H1 (cell line): Measurements from ENCODE around the gene NECTIN3. TPM values are rescaled to one million over a fixed set of nuclear protein-coding genes. Genes with fewer than 3 reads are reported as not detected.

ENCODE experiments used
- CTCF ChIA-PET: fragments of 300-600 bp; sonication (Branson Sonifier 250); formaldehyde crosslinking; loops from one replicate; lab custom pipeline; 2021; ENCODE audit not compliant: partially characterized antibody; lab: Charles Lee
- POLR2A ChIA-PET: fragments of 300-600 bp; sonication (Branson Sonifier 250); formaldehyde crosslinking; loops from one replicate; lab custom pipeline; 2021; ENCODE audit warnings: inconsistent platforms; ENCODE audit not compliant: partially characterized antibody; lab: Charles Lee
- DNase-seq, 2 experiments: peaks; one replicate each; pipeline versions ENCODE4 v3.0.0 to v3.0.0-alpha.2; 2010 to 2022; ENCODE audit warnings: low spot score in 2 of 2, low read depth in 1 of 2, mixed read lengths in 1 of 2
- FAIRE-seq: peaks from 2 replicates; lab custom pipeline; 2011; peaks lifted over from hg19 to GRCh38; lab: Jason Lieb, UNC
- H2AFZ ChIP-seq: 2 replicates; pipeline ENCODE4 v1.8.1; 2012; ENCODE audit warnings: low read length, inconsistent platforms
- H2AK5ac ChIP-seq: 2 replicates; pipeline ENCODE4 v1.6.1; 2013; ENCODE audit warnings: low read depth, low read length
- H2BK120ac ChIP-seq: replicated peaks from 2 replicates; pipeline ENCODE3; 2013; ENCODE audit warnings: low read depth, low read length, inconsistent platforms
- H2BK12ac ChIP-seq: 2 replicates; pipeline ENCODE4 v1.6.1; 2013; ENCODE audit warnings: low read depth, low read length
- H2BK15ac ChIP-seq: 2 replicates; pipeline ENCODE4 v1.6.1; 2013; ENCODE audit warnings: low read length
- H2BK20ac ChIP-seq: 2 replicates; pipeline ENCODE4 v1.6.1; 2013; ENCODE audit warnings: low read length
- H2BK5ac ChIP-seq: 2 replicates; pipeline ENCODE4 v1.6.1; 2013; ENCODE audit warnings: low read depth, low read length
- H3K14ac ChIP-seq: 2 replicates; pipeline ENCODE4 v1.6.1; 2013; ENCODE audit warnings: inconsistent platforms; ENCODE audit not compliant: insufficient read length
- H3K18ac ChIP-seq: 2 replicates; pipeline ENCODE4 v1.6.1; 2013; ENCODE audit warnings: low read length; ENCODE audit errors: extremely low read depth
- H3K23ac ChIP-seq: 2 replicates; pipeline ENCODE4 v1.6.1; 2013; ENCODE audit warnings: inconsistent platforms; ENCODE audit not compliant: insufficient read length
- H3K23me2 ChIP-seq: 2 replicates; pipeline ENCODE4 v1.6.1; 2013; ENCODE audit warnings: low read depth, low read length
- H3K27ac ChIP-seq: 2 replicates; pipeline ENCODE4 v1.6.1; 2011; ENCODE audit warnings: low read depth, low read length, inconsistent platforms
- H3K27me3 ChIP-seq, 4 experiments: replicated peaks in 1 of 4; 1 replicate in 1 of 4; 2 replicates in 3 of 4; pipeline versions ENCODE4 v1.6.1 to v1.8.1; 2011 to 2013; ENCODE audit warnings: low read length in 3 of 4, mild to moderate bottlenecking in 3 of 4, inconsistent platforms in 2 of 4, mixed read lengths in 2 of 4, moderate library complexity in 1 of 4; ENCODE audit not compliant: control insufficient read depth in 3 of 4, insufficient read depth in 3 of 4; ENCODE audit errors: extremely low read depth in 1 of 4
- H3K36me3 ChIP-seq, 4 experiments: 2 replicates each; pipeline versions ENCODE4 v1.6.1 to v1.8.1; 2011 to 2013; ENCODE audit warnings: mild to moderate bottlenecking in 4 of 4, low read length in 3 of 4, moderate library complexity in 2 of 4, control low read depth in 1 of 4, inconsistent platforms in 1 of 4; ENCODE audit not compliant: insufficient read depth in 4 of 4, control insufficient read depth in 2 of 4
- H3K4ac ChIP-seq: replicated peaks from 2 replicates; pipeline ENCODE3; 2013; ENCODE audit warnings: low read length, low read depth, mixed read lengths, inconsistent platforms; ENCODE audit not compliant: insufficient read length
- H3K4me1 ChIP-seq, 4 experiments: replicated peaks in 1 of 4; 1 replicate in 1 of 4; 2 replicates in 3 of 4; pipeline versions ENCODE4 v1.6.1 to v1.8.1; 2011 to 2013; ENCODE audit warnings: low read length in 3 of 4, inconsistent platforms in 2 of 4, mixed read lengths in 1 of 4; ENCODE audit not compliant: insufficient read depth in 4 of 4, control insufficient read depth in 3 of 4
- H3K4me2 ChIP-seq, 2 experiments: 2 replicates each; pipeline versions ENCODE4 v1.6.1 to v1.8.1; 2011 to 2013; ENCODE audit warnings: low read depth in 2 of 2, low read length in 2 of 2, control low read depth in 1 of 2, inconsistent platforms in 1 of 2, mild to moderate bottlenecking in 1 of 2; ENCODE audit not compliant: insufficient read depth in 1 of 2
- H3K4me3 ChIP-seq, 4 experiments: fragments of 200-600, 300-600 bp in 1 of 4; sonication (generic), shearing (Covaris generic), sonication (Bioruptor Twin) in 1 of 4; 2 replicates each; pipeline versions ENCODE4 v1.5.1 to v1.8.1; 2011 to 2016; ENCODE audit warnings: low read length in 4 of 4, low read depth in 3 of 4, control low read depth in 2 of 4, inconsistent platforms in 2 of 4, mild to moderate bottlenecking in 2 of 4, mixed read lengths in 1 of 4, moderate library complexity in 1 of 4; ENCODE audit not compliant: insufficient read depth in 2 of 4; ENCODE audit errors: extremely low read depth in 1 of 4
- H3K56ac ChIP-seq: replicated peaks from 2 replicates; pipeline ENCODE3; 2013; ENCODE audit warnings: low read depth, mild to moderate bottlenecking, mixed read lengths, low read length, inconsistent platforms; ENCODE audit not compliant: insufficient read length
- H3K79me1 ChIP-seq: 2 replicates; pipeline ENCODE4 v1.6.1; 2013; ENCODE audit warnings: low read depth, low read length, control low read depth
- H3K79me2 ChIP-seq, 2 experiments: 2 replicates each; pipeline versions ENCODE4 v1.6.1 to v1.8.1; 2012 to 2013; ENCODE audit warnings: low read length in 2 of 2, mild to moderate bottlenecking in 2 of 2, inconsistent platforms in 1 of 2; ENCODE audit not compliant: insufficient read depth in 2 of 2, control insufficient read depth in 1 of 2
- H3K9ac ChIP-seq, 4 experiments: replicated peaks in 1 of 4; 1 replicate in 1 of 4; 2 replicates in 3 of 4; pipeline versions ENCODE4 v1.6.1 to v1.8.1; 2011 to 2013; ENCODE audit warnings: low read depth in 3 of 4, low read length in 3 of 4, control low read depth in 2 of 4, mild to moderate bottlenecking in 2 of 4, moderate library complexity in 2 of 4, inconsistent platforms in 1 of 4; ENCODE audit errors: extremely low read depth in 1 of 4
- H3K9me3 ChIP-seq, 2 experiments: 2 replicates each; pipeline versions ENCODE4 v1.6.1 to v1.8.1; 2012 to 2013; ENCODE audit warnings: mild to moderate bottlenecking in 2 of 2, moderate library complexity in 2 of 2, control low read depth in 1 of 2, inconsistent platforms in 1 of 2, low read depth in 1 of 2, low read length in 1 of 2, mixed read lengths in 1 of 2; ENCODE audit not compliant: insufficient read depth in 2 of 2
- H4K20me1 ChIP-seq, 2 experiments: replicated peaks in 1 of 2; 2 replicates each; pipeline versions ENCODE3 to v1.8.1; 2011 to 2013; ENCODE audit warnings: inconsistent platforms in 2 of 2, low read length in 2 of 2, mild to moderate bottlenecking in 1 of 2; ENCODE audit not compliant: insufficient read depth in 2 of 2, control insufficient read depth in 1 of 2
- H4K5ac ChIP-seq: 2 replicates; pipeline ENCODE4 v1.6.1; 2013; ENCODE audit warnings: low read length, low read depth, mixed read lengths, inconsistent platforms; ENCODE audit not compliant: insufficient read length
- H4K8ac ChIP-seq: 2 replicates; pipeline ENCODE4 v1.8.0; 2013; ENCODE audit warnings: mild to moderate bottlenecking, moderate library complexity, low read length, inconsistent platforms; ENCODE audit not compliant: insufficient read depth; ENCODE audit errors: extremely low read depth
- H4K91ac ChIP-seq: replicated peaks from 2 replicates; pipeline ENCODE3; 2013; ENCODE audit warnings: low read length, mixed read lengths, inconsistent platforms; ENCODE audit not compliant: insufficient read length
- BACH1 ChIP-seq: IDR thresholded peaks from 2 replicates; pipeline ENCODE4 v1.6.1; 2012; ENCODE audit warnings: low read length, improper control_type of control experiment
- CEBPB ChIP-seq: IDR thresholded peaks from 2 replicates; pipeline ENCODE4 v1.6.1; 2012; ENCODE audit warnings: low read depth, low read length
- CHD2 ChIP-seq: IDR thresholded peaks from 2 replicates; pipeline ENCODE4 v1.6.1; 2012; ENCODE audit warnings: low read length, improper control_type of control experiment
- CREB1 ChIP-seq: IDR thresholded peaks from 2 replicates; pipeline ENCODE4 v1.6.1; 2012; ENCODE audit warnings: inconsistent platforms
- NANOG ChIP-seq: IDR thresholded peaks from 2 replicates; pipeline ENCODE4 v1.6.1; 2011; ENCODE audit warnings: low read length, low read depth, mild to moderate bottlenecking, inconsistent platforms; ENCODE audit not compliant: insufficient read depth, poor library complexity, severe bottlenecking
- NRF1 ChIP-seq: IDR thresholded peaks from 2 replicates; pipeline ENCODE4 v1.6.1; 2011; ENCODE audit warnings: mild to moderate bottlenecking, low read depth, low read length, improper control_type of control experiment
- POLR2A ChIP-seq, 2 experiments: IDR thresholded peaks; 1 replicate in 1 of 2; 2 replicates in 1 of 2; pipeline ENCODE4 v1.6.1; 2011; ENCODE audit warnings: low read depth in 2 of 2, low read length in 2 of 2, mild to moderate bottlenecking in 2 of 2; ENCODE audit errors: control extremely low read depth in 1 of 2
- RAD21 ChIP-seq, 2 experiments: IDR thresholded peaks in 1 of 2; conservative IDR thresholded peaks in 1 of 2; 2 replicates each; pipeline ENCODE4 v1.6.1; 2011; ENCODE audit warnings: low read depth in 2 of 2, low read length in 2 of 2, improper control_type of control experiment in 1 of 2, inconsistent platforms in 1 of 2, mild to moderate bottlenecking in 1 of 2, moderate library complexity in 1 of 2
- RNF2 ChIP-seq: fragments of 200-900, 300-1000 bp; sonication (generic); IDR thresholded peaks from 2 replicates; pipeline ENCODE4 v1.7.1; 2016; ENCODE audit warnings: borderline replicate concordance, low read depth, mild to moderate bottlenecking, antibody characterized with exemption, low read length; ENCODE audit not compliant: poor library complexity, severe bottlenecking; ENCODE audit errors: missing control alignments
- SAP30 ChIP-seq: fragments of 300-600 bp; sonication (generic); IDR thresholded peaks from 2 replicates; pipeline ENCODE4 v1.7.1; 2012; ENCODE audit warnings: low read length, moderate library complexity, mild to moderate bottlenecking, inconsistent platforms; ENCODE audit not compliant: insufficient read depth, insufficient replicate concordance
- SIN3A ChIP-seq, 2 experiments: IDR thresholded peaks in 1 of 2; conservative IDR thresholded peaks in 1 of 2; 2 replicates each; pipeline ENCODE4 v1.6.1; 2011 to 2012; ENCODE audit warnings: low read length in 2 of 2, improper control_type of control experiment in 1 of 2, low read depth in 1 of 2, mild to moderate bottlenecking in 1 of 2
- SP2 ChIP-seq: IDR thresholded peaks from 2 replicates; pipeline ENCODE4 v1.6.1; 2012; ENCODE audit warnings: mild to moderate bottlenecking, low read length, inconsistent platforms
- WGBS, 2 experiments: shearing (Covaris generic) in 1 of 2; methylation state at CpG; one replicate each; pipeline versions ENCODE4 v1.1.6 to v1.1.7; 2013 to 2015; ENCODE audit warnings: low lambda C conversion rate in 2 of 2, mixed read lengths in 2 of 2, inconsistent platforms in 1 of 2, low coverage in 1 of 2, missing lambda C conversion rate in 1 of 2; ENCODE audit not compliant: insufficient replicate concordance in 2 of 2, insufficient coverage in 1 of 2, insufficient read length in 1 of 2; ENCODE audit errors: extremely low coverage in 1 of 2, missing lambda C conversion rate in 1 of 2; 5-methylcytosine and 5-hydroxymethylcytosine counted together
- polyA plus RNA-seq, 7 experiments: library from polyadenylated mRNA; depleted of rRNA in 3 of 7; stranded (reverse) in 5 of 7; unstranded in 2 of 7; fragments of >200 nt in 5 of 7; fragments of 200-250 nt in 2 of 7; gene quantifications; 1 replicate in 5 of 7; 2 replicates in 1 of 7; 4 replicates in 1 of 7; pipeline versions ENCODE4 v1.2.1 to v1.2.3, GENCODE V29; 2011 to 2013; ENCODE audit warnings: missing spikeins in 2 of 7, mixed read lengths in 2 of 7
- total RNA-seq: library from RNA; stranded (reverse); fragmentation: NEBNext Ultra II Directional; extraction: Animal tissue kit (Norgen Biotek cat#: 25700); gene quantifications from 2 replicates; pipeline ENCODE4 v1.2.1, GENCODE V29; 2021

Gene NECTIN3
- total and polyA plus RNA-seq, 2 of the 8 experiments (the other 6 are each of a cell fraction or from before 2014, with no cell fraction given): 13.6 to 50.6 TPM

DNA sequence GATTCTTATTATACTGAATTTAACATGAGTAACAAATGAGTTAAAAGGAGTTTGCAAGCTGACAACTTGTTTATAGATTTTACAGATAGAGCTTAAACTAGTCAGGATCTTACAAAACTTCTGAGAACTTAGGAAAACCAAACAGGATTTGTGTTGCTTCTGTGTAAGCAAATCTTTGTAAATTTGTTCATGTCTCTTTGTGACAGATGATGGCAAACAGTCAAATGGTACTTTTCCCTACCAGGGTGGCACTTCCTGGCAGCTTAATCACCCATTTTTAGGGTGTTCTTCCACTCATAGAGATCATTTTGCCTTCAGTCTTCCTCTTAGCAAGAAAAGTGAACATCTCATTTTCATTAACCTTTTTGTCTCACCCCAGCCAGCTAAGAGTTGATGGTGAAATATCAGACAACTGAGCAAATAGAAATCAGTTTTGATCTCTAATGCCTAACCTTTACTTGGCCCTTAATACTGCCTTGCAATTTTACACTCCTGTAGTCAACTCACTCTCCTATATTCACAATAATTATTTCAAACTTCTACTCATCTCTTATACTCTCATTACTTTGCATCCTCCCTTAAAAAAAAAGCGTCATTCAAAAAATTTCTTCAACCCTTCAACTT, 23.7 kb upstream of the NECTIN3 start:
- no peaks in the 10 kb centered on the region for H3K79me2 ChIP-seq
- H3K27ac ChIP-seq: peak overlapping the region; percentile 46; the same call in 1 of the 2 replicates
- POLR2A ChIA-PET: interaction anchor here (1.2 to 2.2 kb wide), 2 partner anchors 22 to 80 kb away, joined by 3 to 5 read pairs; no protein-coding TSS in a partner anchor
- peak overlapping the region in 1 of 4 experiments; percentile 1; a peak in 1 of 7 replicates for H3K9ac ChIP-seq
- no peak overlapping the region for H3K4ac ChIP-seq
- peak overlapping the region; percentile 1; the same call in 1 of the 2 replicates for H3K18ac ChIP-seq
- H3K4me3 ChIP-seq: no peak overlapping the region
- CTCF ChIA-PET: interaction anchor here (0.9 kb wide), 1 partner anchor 13 kb away, joined by 4 read pairs; no protein-coding TSS in a partner anchor
- H2BK15ac ChIP-seq: no peak overlapping the region
- H3K27me3 ChIP-seq: no peaks in the 10 kb centered on the region
- H3K9me3 ChIP-seq: 0 out of 4 replicates have a peak, but pooled peaks cover 0 to under 1% of the 10 kb centered on the region in 2 experiments
- WGBS, 2 experiments: 62 to 100% methylated on average over 1 of the region's 1 CpG
- H2BK20ac ChIP-seq: 0 out of 2 replicates have a peak overlapping the region, but pooled peaks have one; percentile 6
- no peak overlapping the region for H2BK12ac ChIP-seq
- H4K8ac ChIP-seq: no peak overlapping the region
- H2BK5ac ChIP-seq: peak overlapping the region; percentile 83; the same call in 1 of the 2 replicates
- H2AFZ ChIP-seq: peak overlapping the region; percentile 61; the same call in 1 of the 2 replicates
- 0 out of 4 replicates have a peak overlapping the region, but pooled peaks of 1 of the 2 experiments have one; percentile 24 for H3K4me2 ChIP-seq
- H3K23ac ChIP-seq: no peak overlapping the region
- peak overlapping the region; percentile 0 for H3K56ac ChIP-seq
- peaks cover 0 to 17% (median 9%) of the 10 kb centered on the region in 4 experiments; a peak in 5 of 7 replicates for H3K4me1 ChIP-seq
- H3K14ac ChIP-seq: no peak overlapping the region
- no peak overlapping the region for H2AK5ac ChIP-seq
- peak overlapping the region; percentile 92 for H4K91ac ChIP-seq
- no peaks in the 10 kb centered on the region for H4K20me1 ChIP-seq
- peak overlapping the region; percentile 99 for H4K5ac ChIP-seq
- H2BK120ac ChIP-seq: peak overlapping the region; percentile 88
- no peaks in the 10 kb centered on the region for H3K79me1 ChIP-seq
- H3K36me3 ChIP-seq: no peaks in the 10 kb centered on the region
- no peak for DNase-seq
- no peak for FAIRE-seq
- no peaks in the 10 kb centered on the region; the same call in 1 of the 2 replicates for H3K23me2 ChIP-seq
- TF ChIP-seq CEBPB (no peak), NRF1 (no peak), SAP30 (no peak), CREB1 (no peak), SIN3A (conservative IDR thresholded peaks at IDR 0.05 in 1 of 2, IDR thresholded peaks at IDR 0.05 in 1 of 2; ENCODE audit: low read depth in 1 of 2, low read length in 2 of 2) (no peak), RNF2 (no peak), POLR2A (IDR thresholded peaks at IDR 0.05; ENCODE audit: control extremely low read depth in 1 of 2, low read depth in 2 of 2, low read length in 2 of 2) (no peak), BACH1 (no peak), NANOG (no peak), CHD2 (no peak), RAD21 (IDR thresholded peaks at IDR 0.05 in 1 of 2, conservative IDR thresholded peaks at IDR 0.05 in 1 of 2; ENCODE audit: low read depth in 2 of 2, low read length in 2 of 2) (no peak), SP2 (no peak)
